ENCODE data around the gene WHRN. TPM values are rescaled to one million over a fixed set of nuclear protein-coding genes. Genes with fewer than 3 reads are reported as not detected.

The WHRN gene
- total and polyA plus RNA-seq, 2 of the 8 experiments (the other 6 are each of a cell fraction or from before 2014, with no cell fraction given): 4.4 to 7.7 TPM

GRCh38 chr9:114467226-114467750 is 38.0 kb downstream of the WHRN start (continued):
- TF ChIP-seq CTCF (IDR thresholded peaks at IDR 0.05; ENCODE audit: control extremely low read depth in 1 of 3, insufficient read depth in 1 of 3, low read depth in 1 of 3, low read length in 3 of 3) (no peak), NANOG (IDR thresholded peaks at IDR 0.05; ENCODE audit: insufficient read depth, low read depth, low read length, poor library complexity, severe bottlenecking) (no peak), SAP30 (IDR thresholded peaks at IDR 0.05; ENCODE audit: insufficient read depth, insufficient replicate concordance, low read length) (no peak), SIN3A (conservative IDR thresholded peaks at IDR 0.05 in 1 of 2, IDR thresholded peaks at IDR 0.05 in 1 of 2; ENCODE audit: low read depth in 1 of 2, low read length in 2 of 2) (no peak)

Data from H1 (cell line).